Suppressor macrophage treated with lipopolysaccharide for 4 hours (primary cell): ENCODE results near the gene IL10RB.
"Not testable (repeated sequence)": the region's sequence is repeated elsewhere in the genome, so short reads cannot be mapped to it uniquely, and the experiment has no call there.

Experiments
- DNase-seq: peaks from one replicate; pipeline ENCODE4 v3.0.0-alpha.2; 2020

The IL10RB gene

GRCh38 chr21:33266050-33266788 lies at the start of gene IL10RB:
IL10RB (plus strand) TSS chr21:33266367; CDS start chr21:33266466, 99 bp downstream.
- DNase-seq, result peak; percentile 92

DNA sequence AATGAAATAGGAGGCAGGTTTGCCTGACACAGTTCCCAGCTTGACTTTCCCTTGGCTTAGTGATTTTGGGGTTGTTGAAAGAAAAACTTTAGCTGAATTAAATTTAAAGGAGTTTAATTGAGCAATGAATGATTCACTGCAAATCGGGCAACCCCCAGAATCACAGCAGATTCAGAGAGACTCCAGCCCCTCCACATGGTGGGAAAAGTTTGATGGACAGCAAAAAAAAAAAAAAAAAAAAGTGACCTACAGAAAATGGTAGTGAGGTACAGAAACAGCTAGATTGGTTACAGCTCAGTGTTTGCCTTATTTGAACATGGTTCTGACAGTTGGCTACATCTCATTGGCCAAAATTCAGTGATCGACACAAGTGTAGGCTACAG lies 49.0 kb upstream of the IL10RB start:
- no peak for DNase-seq

GRCh38 chr21:33219300-33219699 lies 46.9 kb upstream of the IL10RB start:
- DNase-seq, result no peak

- DNase-seq, result no peak
These were observed 46.2 kb upstream of the IL10RB start for GRCh38 chr21:33219954-33220353.

- DNase-seq, result not testable (repeated sequence)
These were observed 40.8 kb upstream of the IL10RB start for GRCh38 chr21:33225376-33225775.

DNA sequence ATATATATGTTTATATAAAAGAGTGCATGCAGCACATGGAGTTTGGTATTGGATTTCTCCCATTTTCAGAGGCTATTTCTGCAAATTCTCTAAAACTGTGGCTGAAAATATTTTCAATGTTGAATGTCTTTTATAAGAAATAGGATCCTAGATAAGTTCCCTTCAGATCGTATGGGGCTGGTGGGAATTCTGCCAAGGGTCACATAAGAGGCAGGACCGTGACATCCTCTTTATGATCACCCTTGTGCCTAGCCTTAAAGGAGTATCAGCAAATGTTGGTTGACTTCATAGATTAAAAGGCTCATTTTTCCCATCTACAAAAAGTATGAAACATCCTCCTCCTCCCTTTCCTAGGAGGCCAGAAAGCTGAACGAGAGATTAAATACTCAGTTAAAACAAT lies 37.7 kb upstream of the IL10RB start:
- peak; percentile 25 for DNase-seq

DNA sequence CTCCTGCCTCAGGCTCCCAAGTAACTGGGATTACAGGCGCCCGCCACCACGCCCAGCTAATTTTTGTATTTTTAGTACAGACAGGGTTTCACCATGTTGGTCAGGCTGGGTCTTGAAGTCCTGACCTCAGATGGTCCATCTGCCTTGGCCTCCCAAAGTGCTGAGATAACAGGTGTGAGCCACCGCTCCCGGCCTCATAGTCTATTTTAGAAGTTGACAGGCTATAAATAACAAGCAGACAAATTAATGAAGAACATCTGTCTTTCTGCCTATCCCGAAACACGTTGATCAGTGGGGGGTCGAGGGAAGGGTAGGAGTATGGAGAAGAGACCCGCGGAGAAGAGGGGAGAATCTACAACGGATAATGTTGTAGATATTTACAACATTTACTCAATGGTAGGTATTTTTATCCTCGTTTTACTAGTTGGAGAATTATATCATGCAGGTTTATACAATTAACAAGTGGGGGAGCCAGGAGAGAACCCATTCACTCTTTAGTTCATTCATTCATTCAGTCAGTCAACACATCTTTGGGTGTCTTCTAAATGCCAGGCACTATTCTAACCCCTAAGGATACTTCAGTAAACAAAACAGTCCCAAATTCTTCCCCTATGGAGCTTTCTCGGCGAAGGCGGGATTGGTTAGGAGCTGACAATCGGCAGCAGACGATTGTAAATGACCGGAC lies 36.9 kb upstream of the IL10RB start:
- DNase-seq, result no peak

- peak; percentile 87 for DNase-seq
These were observed 36.2 kb upstream of the IL10RB start, which contains the start of gene IFNAR2 for GRCh38 chr21:33229784-33230544. IFNAR2 (plus strand) TSS chr21:33229938; CDS start chr21:33241923, 11,985 bp downstream.

- peak; percentile 53 for DNase-seq
These were observed 35.4 kb upstream of the IL10RB start for GRCh38 chr21:33230545-33231324.

DNA sequence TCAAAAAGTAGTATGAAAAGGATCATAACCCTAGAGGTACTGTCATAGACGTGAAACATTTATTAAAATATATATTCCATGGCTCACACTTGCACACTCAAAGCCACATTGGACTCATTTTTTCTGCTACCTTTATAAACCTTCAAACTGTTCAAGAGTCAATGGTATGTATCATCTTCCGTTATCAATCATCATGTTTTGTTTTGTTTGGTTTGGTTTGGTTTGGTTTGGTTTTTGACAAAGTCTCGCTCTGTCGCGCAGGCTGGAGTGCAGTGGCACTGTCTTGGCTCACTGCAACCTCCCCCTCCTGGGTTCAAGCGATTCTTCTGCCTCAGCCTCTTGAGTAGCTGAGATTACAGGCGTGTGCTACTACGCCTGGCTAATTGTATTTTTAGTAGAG lies 34.6 kb upstream of the IL10RB start:
- no peak for DNase-seq

GRCh38 chr21:33232291-33233034 lies 33.7 kb upstream of the IL10RB start:
- DNase-seq, result no peak

GRCh38 chr21:33234635-33235520 lies 31.3 kb upstream of the IL10RB start:
- peak; percentile 36 for DNase-seq

- no peak for DNase-seq
These were observed 30.0 kb upstream of the IL10RB start for GRCh38 chr21:33236013-33236686.

DNA sequence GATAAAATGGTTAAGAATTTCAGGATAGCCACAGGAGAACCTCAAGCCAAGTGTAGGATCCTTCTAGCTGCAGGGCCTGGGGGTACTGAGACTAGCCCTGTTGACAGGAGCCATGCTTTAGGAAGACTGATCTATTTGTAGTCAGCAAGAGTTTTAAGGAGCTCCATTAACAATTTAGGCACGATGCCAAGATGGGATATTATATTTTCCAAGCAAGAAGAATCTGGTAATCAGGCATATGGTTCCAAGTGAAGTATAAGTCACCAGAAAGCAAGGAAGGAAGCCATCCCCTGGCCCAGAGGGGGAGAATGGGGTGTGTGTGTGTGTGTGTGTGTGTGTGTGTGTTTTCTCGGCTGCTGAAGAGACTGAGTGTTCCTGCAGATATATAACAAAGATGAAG lies 29.4 kb upstream of the IL10RB start:
- no peak for DNase-seq

DNA sequence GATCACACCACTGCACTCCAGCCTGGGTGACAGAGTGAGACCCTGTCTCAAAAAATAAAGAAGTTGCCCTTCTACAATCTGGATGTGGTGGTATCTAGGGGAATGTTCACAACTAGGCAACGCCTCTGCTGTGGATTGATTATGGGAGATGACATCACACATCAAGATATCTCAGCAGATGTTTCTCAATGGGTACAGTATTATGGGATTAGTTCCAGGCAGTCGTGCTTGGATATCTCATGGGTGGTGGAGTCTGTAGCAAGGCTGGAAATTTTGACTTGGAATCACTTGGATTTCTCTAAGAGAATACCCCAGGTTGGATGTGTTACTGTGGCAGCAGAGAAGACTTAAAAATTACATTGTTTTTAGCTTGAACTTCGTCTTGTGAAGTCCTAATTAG lies 28.7 kb upstream of the IL10RB start:
- peak; percentile 49 for DNase-seq

GRCh38 chr21:33238146-33238545 lies 28.0 kb upstream of the IL10RB start:
- DNase-seq, result no peak

DNA sequence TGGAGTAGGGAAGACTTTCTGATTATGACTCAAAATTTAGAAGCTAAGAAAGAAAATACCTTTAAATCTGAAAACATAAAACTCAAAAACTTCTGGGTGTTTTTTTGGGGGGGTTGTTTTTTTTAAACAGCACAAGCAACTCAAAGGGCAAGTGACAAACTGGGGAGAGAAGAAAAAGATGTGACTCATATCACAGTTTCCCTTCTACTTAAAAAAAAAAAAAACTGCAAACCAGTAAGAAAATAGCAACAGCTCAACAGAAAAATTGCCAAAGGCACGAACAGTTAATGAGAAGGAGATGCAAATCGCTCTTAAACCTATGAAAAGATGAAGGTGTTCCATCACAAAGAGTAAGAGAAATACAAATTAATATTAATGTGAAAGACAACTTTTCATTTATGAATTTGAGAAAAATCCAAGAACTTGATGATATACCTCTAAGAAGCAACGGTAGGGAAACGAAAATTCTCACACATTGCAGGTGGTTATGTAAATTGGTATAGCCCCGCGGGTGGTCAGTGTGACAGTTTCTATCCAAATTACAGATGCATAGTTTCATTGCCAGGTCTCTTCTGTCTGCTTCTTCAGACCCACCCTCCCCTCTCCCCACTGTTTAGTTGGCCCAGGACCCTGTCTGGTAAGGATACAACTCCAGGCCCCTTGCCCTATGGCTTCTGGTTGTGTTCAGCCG lies 27.5 kb upstream of the IL10RB start:
- peak; percentile 57 for DNase-seq

DNA sequence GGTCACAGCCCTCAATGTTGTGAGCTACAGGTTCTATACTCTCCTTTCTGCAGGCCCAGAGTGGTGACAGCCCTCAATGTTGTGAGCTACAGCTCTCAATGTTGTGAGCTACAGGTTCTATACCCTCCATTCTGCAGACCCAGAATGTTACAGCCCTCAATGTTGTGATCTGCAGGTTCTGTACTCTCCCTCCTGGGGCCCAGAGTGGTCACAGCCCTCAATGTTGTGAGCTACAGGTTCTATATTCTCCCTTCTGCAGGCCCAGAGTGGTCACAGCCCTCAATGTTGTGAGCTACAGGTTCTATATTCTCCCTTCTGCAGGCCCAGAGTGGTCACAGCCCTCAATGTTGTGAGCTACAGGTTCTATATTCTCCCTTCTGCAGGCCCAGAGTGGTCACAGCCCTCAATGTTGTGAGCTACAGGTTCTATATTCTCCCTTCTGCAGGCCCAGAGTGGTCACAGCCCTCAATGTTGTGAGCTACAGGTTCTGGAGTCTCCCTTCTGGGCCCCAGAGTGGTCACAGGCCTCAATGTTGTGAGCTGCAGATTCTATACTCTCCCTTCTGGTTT lies 26.5 kb upstream of the IL10RB start:
- not testable (repeated sequence) for DNase-seq

DNA sequence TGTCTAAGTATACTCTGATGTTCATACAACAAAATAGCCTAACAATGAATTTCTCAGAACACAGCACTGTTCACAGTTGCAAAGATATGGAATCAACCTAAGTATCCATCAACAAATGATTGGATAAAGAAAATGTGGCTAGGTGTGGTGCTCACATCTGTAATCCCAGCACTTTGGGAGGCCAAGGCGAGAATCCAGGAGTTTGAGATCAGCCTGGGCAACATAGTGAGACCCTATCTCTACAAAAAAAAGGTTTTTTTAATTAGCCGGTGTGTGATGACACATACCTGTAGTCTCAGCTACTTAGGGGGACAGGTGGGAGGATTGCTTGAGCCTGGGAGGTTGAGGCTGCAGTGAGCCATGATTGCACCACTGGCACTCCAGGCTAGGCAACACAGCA lies 25.8 kb upstream of the IL10RB start:
- no peak for DNase-seq
